Osteocyte (in vitro differentiated cells): ENCODE results near the gene VSTM5. TPM values are rescaled to one million over a fixed set of nuclear protein-coding genes. Genes with fewer than 3 reads are reported as not detected.
A peak's percentile ranks its signal among the peaks of the same experiment; 100 is the strongest.

Experiments
- DNase-seq: peaks from one replicate; pipeline ENCODE4 v3.0.0; 2021; ENCODE audit warnings: mixed read lengths; ENCODE audit not compliant: unreplicated experiment; ENCODE audit errors: extremely low spot score
- H3K27ac Mint-ChIP-seq: one replicate; pipeline ENCODE4 v1.8.0; 2021; ENCODE audit warnings: mild to moderate bottlenecking, mixed read lengths; ENCODE audit not compliant: unreplicated experiment
- H3K27me3 Mint-ChIP-seq: one replicate; pipeline ENCODE4 v1.8.0; 2021; ENCODE audit warnings: mixed read lengths; ENCODE audit not compliant: unreplicated experiment
- H3K36me3 Mint-ChIP-seq: one replicate; pipeline ENCODE4 v1.8.0; 2021; ENCODE audit warnings: mixed read lengths; ENCODE audit not compliant: unreplicated experiment
- H3K4me1 Mint-ChIP-seq: one replicate; pipeline ENCODE4 v1.8.0; 2021; ENCODE audit warnings: mixed read lengths; ENCODE audit not compliant: unreplicated experiment
- H3K4me3 Mint-ChIP-seq: one replicate; pipeline ENCODE4 v1.8.0; 2021; ENCODE audit warnings: mild to moderate bottlenecking, moderate library complexity, mixed read lengths; ENCODE audit not compliant: unreplicated experiment
- H3K9me3 Mint-ChIP-seq: one replicate; pipeline ENCODE4 v1.8.0; 2021; ENCODE audit warnings: mixed read lengths; ENCODE audit not compliant: unreplicated experiment
- CTCF ChIP-seq: fragments of 200-600 bp; sonication (generic); IDR thresholded peaks from 2 replicates; pipeline ENCODE4 v1.5.0; 2021; ENCODE audit warnings: antibody characterized with exemption, mild to moderate bottlenecking, moderate library complexity
- total RNA-seq: library from RNA; stranded (reverse); gene quantifications from 2 replicates; pipeline ENCODE4 v1.2.1, GENCODE V29; 2021

The VSTM5 gene
- total RNA-seq, 1 donor from 2014 or later: not detected

GRCh38 chr11:93861808-93862207 lies 11.4 kb upstream of the VSTM5 start:
- no peaks in the 10 kb centered on the region for H3K4me1 Mint-ChIP-seq

GRCh38 chr11:93858121-93858775 lies 7.8 kb upstream of the VSTM5 start:
- no peak overlapping the region for H3K4me3 Mint-ChIP-seq
- DNase-seq: no peak
- TF ChIP-seq CTCF: no peak
- no peaks in the 10 kb centered on the region for H3K9me3 Mint-ChIP-seq
- no peak overlapping the region for H3K27ac Mint-ChIP-seq
- no peaks in the 10 kb centered on the region for H3K4me1 Mint-ChIP-seq
- H3K36me3 Mint-ChIP-seq: no peaks in the 10 kb centered on the region
- no peaks in the 10 kb centered on the region for H3K27me3 Mint-ChIP-seq

More at GRCh38 chr11:93861808-93862207, 11.4 kb upstream of the VSTM5 start:
- H3K27ac Mint-ChIP-seq: no peak overlapping the region
- no peaks in the 10 kb centered on the region for H3K9me3 Mint-ChIP-seq
- no peak for DNase-seq
- H3K27me3 Mint-ChIP-seq: no peaks in the 10 kb centered on the region
- no peaks in the 10 kb centered on the region for H3K36me3 Mint-ChIP-seq
- TF ChIP-seq CTCF: no peak
- no peak overlapping the region for H3K4me3 Mint-ChIP-seq

GRCh38 chr11:93857413-93858120 lies 7.1 kb upstream of the VSTM5 start:
- Mint-ChIP-seq H3K9me3 (no peaks in the 10 kb centered on the region), H3K27me3 (no peaks in the 10 kb centered on the region), H3K4me1 (peaks cover 1% of the 10 kb centered on the region), H3K4me3 (no peak overlapping the region), H3K27ac (no peak overlapping the region), H3K36me3 (no peaks in the 10 kb centered on the region)
- DNase-seq: peak; percentile 30
- no peak for TF ChIP-seq CTCF

- H3K27ac Mint-ChIP-seq: no peak overlapping the region
- no peak overlapping the region for H3K4me3 Mint-ChIP-seq
- H3K4me1 Mint-ChIP-seq: peaks cover 1% of the 10 kb centered on the region
- no peaks in the 10 kb centered on the region for H3K36me3 Mint-ChIP-seq
- TF ChIP-seq CTCF: no peak
- H3K27me3 Mint-ChIP-seq: no peaks in the 10 kb centered on the region
- DNase-seq: peak; percentile 56
- no peaks in the 10 kb centered on the region for H3K9me3 Mint-ChIP-seq
Measured at GRCh38 chr11:93852242-93852641, 1.8 kb upstream of the VSTM5 start.

- peak; percentile 81 for DNase-seq
- H3K27me3 Mint-ChIP-seq: no peaks in the 10 kb centered on the region
- H3K9me3 Mint-ChIP-seq: no peaks in the 10 kb centered on the region
- no peak for TF ChIP-seq CTCF
- no peak overlapping the region for H3K4me3 Mint-ChIP-seq
- peaks cover 1% of the 10 kb centered on the region for H3K4me1 Mint-ChIP-seq
- no peak overlapping the region for H3K27ac Mint-ChIP-seq
- no peaks in the 10 kb centered on the region for H3K36me3 Mint-ChIP-seq
Measured at GRCh38 chr11:93849751-93850593, 446 bp downstream of the VSTM5 start.
